ENCODE results near the gene UNK.

DNA sequence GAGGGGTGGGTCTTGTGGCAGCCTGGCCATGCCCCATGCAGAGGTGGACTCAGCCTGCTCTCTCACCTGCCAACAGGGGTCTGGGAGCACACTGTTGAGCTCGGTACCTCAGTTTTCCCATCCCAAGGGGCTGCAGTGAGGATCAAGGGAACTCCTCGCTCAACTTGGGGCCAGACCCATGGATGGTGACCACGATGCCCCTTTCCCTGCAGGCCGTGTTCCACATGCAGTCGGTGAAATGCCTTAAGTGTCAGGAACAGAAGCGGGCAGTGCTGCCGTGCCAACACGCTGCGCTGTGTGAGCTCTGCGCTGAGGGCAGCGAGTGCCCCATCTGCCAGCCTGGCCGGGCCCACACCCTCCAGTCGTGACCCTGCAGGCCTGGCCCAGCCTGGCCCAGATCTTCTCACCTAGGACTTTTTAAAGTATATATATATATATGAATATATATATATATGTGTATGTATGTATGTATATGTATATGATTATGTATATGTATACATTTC, 39.5 kb downstream of the UNK start:
- TF ChIP-seq, protein P1, sequence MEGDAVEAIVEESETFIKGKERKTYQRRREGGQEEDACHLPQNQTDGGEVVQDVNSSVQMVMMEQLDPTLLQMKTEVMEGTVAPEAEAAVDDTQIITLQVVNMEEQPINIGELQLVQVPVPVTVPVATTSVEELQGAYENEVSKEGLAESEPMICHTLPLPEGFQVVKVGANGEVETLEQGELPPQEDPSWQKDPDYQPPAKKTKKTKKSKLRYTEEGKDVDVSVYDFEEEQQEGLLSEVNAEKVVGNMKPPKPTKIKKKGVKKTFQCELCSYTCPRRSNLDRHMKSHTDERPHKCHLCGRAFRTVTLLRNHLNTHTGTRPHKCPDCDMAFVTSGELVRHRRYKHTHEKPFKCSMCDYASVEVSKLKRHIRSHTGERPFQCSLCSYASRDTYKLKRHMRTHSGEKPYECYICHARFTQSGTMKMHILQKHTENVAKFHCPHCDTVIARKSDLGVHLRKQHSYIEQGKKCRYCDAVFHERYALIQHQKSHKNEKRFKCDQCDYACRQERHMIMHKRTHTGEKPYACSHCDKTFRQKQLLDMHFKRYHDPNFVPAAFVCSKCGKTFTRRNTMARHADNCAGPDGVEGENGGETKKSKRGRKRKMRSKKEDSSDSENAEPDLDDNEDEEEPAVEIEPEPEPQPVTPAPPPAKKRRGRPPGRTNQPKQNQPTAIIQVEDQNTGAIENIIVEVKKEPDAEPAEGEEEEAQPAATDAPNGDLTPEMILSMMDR (IDR thresholded peaks at IDR 0.05) = no peak
- TF ChIP-seq POLR2A (IDR thresholded peaks at IDR 0.05) = no peak

Data from heart left ventricle (tissue), 13 donors.